ENCODE measurements around the gene SENP6. TPM values are rescaled to one million over a fixed set of nuclear protein-coding genes. Genes with fewer than 3 reads are reported as not detected.

Gene SENP6
- total and polyA plus RNA-seq, 9 of the 15 experiments (the other 6 are each of a cell fraction or from before 2014, with no cell fraction given) = 11.1 to 79.4 (median 46.8) TPM

GRCh38 chr6:75766387-75766786 is 164.7 kb downstream of the SENP6 start:
- intact Hi-C loops (cut with micrococcal nuclease) = no loop called here
- Histone ChIP-seq H3K4me2 (ENCODE audit: insufficient read depth, low read length) (no peak overlapping the region), H2AFZ (ENCODE audit: low read depth, low read length) (no peak overlapping the region), H3K9ac (ENCODE audit: insufficient read depth in 1 of 2, low read depth in 2 of 2, low read length in 2 of 2) (no peak overlapping the region), H4K20me1 (replicated peaks; ENCODE audit: control insufficient read depth, insufficient read depth, low read length) (no peaks in the 10 kb centered on the region), H3K4me1 (replicated peaks in 1 of 2; ENCODE audit: control insufficient read depth in 2 of 2, insufficient read depth in 2 of 2, low read length in 2 of 2) (no peaks in the 10 kb centered on the region; a peak in 2 of 5 replicates), H3K36me3 (ENCODE audit: control insufficient read depth, insufficient read depth, low read length) (no peaks in the 10 kb centered on the region), H3K27ac (ENCODE audit: extremely low read depth, low read depth, low read length) (no peak overlapping the region), H3K9me1 (ENCODE audit: control insufficient read depth, insufficient read depth, low read length) (no peaks in the 10 kb centered on the region), H3K4me3 (no peak overlapping the region), H3K9me3 (replicated peaks; ENCODE audit: control insufficient read depth, insufficient read depth, low read depth, low read length) (no peaks in the 10 kb centered on the region), H3K79me2 (ENCODE audit: control insufficient read depth, insufficient read depth, low read length) (no peaks in the 10 kb centered on the region), H3K27me3 (ENCODE audit: control insufficient read depth in 2 of 2, insufficient read depth in 2 of 2, low read length in 2 of 2) (no peaks in the 10 kb centered on the region; a peak in 1 of 5 replicates)
- no peak for DNase-seq (ENCODE audit: extremely low read depth in 1 of 4, low spot score in 3 of 4)
- POLR2A ChIA-PET = no interaction called here
- ATAC-seq = no peak
- FAIRE-seq = no peak
- TF ChIP-seq, protein P1, sequence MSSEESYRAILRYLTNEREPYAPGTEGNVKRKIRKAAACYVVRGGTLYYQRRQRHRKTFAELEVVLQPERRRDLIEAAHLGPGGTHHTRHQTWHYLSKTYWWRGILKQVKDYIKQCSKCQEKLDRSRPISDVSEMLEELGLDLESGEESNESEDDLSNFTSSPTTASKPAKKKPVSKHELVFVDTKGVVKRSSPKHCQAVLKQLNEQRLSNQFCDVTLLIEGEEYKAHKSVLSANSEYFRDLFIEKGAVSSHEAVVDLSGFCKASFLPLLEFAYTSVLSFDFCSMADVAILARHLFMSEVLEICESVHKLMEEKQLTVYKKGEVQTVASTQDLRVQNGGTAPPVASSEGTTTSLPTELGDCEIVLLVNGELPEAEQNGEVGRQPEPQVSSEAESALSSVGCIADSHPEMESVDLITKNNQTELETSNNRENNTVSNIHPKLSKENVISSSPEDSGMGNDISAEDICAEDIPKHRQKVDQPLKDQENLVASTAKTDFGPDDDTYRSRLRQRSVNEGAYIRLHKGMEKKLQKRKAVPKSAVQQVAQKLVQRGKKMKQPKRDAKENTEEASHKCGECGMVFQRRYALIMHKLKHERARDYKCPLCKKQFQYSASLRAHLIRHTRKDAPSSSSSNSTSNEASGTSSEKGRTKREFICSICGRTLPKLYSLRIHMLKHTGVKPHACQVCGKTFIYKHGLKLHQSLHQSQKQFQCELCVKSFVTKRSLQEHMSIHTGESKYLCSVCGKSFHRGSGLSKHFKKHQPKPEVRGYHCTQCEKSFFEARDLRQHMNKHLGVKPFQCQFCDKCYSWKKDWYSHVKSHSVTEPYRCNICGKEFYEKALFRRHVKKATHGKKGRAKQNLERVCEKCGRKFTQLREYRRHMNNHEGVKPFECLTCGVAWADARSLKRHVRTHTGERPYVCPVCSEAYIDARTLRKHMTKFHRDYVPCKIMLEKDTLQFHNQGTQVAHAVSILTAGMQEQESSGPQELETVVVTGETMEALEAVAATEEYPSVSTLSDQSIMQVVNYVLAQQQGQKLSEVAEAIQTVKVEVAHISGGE (CRISPR knock-in tag; IDR thresholded peaks at IDR 0.05) = no peak
- TF ChIP-seq ZBTB5 (IDR thresholded peaks at IDR 0.05) (no peak), STAT5A (IDR thresholded peaks at IDR 0.05; ENCODE audit: borderline replicate concordance, low read length) (no peak), ZNF239 (CRISPR knock-in tag; IDR thresholded peaks at IDR 0.05) (no peak), MCM3 (IDR thresholded peaks at IDR 0.05) (no peak), CSDE1 (IDR thresholded peaks at IDR 0.05) (no peak), ZNF668 (CRISPR knock-in tag; IDR thresholded peaks at IDR 0.05) (no peak), VEZF1 (CRISPR knock-in tag; IDR thresholded peaks at IDR 0.05) (no peak), ZBTB17 (CRISPR knock-in tag; IDR thresholded peaks at IDR 0.05) (no peak)
- TF ChIP-seq, protein P2, sequence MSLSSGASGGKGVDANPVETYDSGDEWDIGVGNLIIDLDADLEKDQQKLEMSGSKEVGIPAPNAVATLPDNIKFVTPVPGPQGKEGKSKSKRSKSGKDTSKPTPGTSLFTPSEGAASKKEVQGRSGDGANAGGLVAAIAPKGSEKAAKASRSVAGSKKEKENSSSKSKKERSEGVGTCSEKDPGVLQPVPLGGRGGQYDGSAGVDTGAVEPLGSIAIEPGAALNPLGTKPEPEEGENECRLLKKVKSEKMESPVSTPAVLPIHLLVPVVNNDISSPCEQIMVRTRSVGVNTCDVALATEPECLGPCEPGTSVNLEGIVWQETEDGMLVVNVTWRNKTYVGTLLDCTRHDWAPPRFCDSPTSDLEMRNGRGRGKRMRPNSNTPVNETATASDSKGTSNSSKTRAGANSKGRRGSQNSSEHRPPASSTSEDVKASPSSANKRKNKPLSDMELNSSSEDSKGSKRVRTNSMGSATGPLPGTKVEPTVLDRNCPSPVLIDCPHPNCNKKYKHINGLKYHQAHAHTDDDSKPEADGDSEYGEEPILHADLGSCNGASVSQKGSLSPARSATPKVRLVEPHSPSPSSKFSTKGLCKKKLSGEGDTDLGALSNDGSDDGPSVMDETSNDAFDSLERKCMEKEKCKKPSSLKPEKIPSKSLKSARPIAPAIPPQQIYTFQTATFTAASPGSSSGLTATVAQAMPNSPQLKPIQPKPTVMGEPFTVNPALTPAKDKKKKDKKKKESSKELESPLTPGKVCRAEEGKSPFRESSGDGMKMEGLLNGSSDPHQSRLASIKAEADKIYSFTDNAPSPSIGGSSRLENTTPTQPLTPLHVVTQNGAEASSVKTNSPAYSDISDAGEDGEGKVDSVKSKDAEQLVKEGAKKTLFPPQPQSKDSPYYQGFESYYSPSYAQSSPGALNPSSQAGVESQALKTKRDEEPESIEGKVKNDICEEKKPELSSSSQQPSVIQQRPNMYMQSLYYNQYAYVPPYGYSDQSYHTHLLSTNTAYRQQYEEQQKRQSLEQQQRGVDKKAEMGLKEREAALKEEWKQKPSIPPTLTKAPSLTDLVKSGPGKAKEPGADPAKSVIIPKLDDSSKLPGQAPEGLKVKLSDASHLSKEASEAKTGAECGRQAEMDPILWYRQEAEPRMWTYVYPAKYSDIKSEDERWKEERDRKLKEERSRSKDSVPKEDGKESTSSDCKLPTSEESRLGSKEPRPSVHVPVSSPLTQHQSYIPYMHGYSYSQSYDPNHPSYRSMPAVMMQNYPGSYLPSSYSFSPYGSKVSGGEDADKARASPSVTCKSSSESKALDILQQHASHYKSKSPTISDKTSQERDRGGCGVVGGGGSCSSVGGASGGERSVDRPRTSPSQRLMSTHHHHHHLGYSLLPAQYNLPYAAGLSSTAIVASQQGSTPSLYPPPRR (CRISPR knock-in tag; IDR thresholded peaks at IDR 0.05; ENCODE audit: borderline replicate concordance) = no peak
- BruUV-seq (replicated peaks) = no TSS peak
- CTCF ChIA-PET (ENCODE audit: low intra/inter-chr PET ratio) = no interaction called here
- in situ Hi-C loops (cut with MboI) = no loop called here

All from K562 (cell line).